Heart left ventricle (tissue), 16 donors: Measurements from ENCODE around the gene ATP2B2. TPM values are rescaled to one million over a fixed set of nuclear protein-coding genes. Genes with fewer than 3 reads are reported as not detected.
A peak's percentile ranks its signal among the peaks of the same experiment; 100 is the strongest.

Source experiments
- ATAC-seq, 4 donors: fragments of 200-7000 bp; cut with Tn5 transposase; one replicate each; pipeline ENCODE4 v1.9.1; 2020 to 2022; ENCODE audit warnings: moderate library complexity in 4 of 4, mild to moderate bottlenecking in 3 of 4, moderate number of reproducible peaks in 1 of 4
- DNase-seq, 5 donors: peaks; one replicate each; pipeline ENCODE4 v3.0.0-alpha.2; 2020
- H3K27ac ChIP-seq, 12 donors: fragments of 200-600 bp; sonication (generic) in 4 of 12; one replicate each; pipeline versions ENCODE4 v1.5.0 to v1.8.0; 2016 to 2022; ENCODE audit warnings: mild to moderate bottlenecking in 2 of 12
- H3K27me3 ChIP-seq, 9 donors: fragments of 200-600 bp; sonication (generic) in 2 of 9; one replicate each; pipeline versions ENCODE4 v1.5.1 to v1.8.0; 2016 to 2022; ENCODE audit warnings: mild to moderate bottlenecking in 3 of 9
- H3K36me3 ChIP-seq, 9 donors: fragments of 200-600 bp; sonication (generic) in 2 of 9; one replicate each; pipeline versions ENCODE4 v1.5.0 to v1.8.0; 2018 to 2022; ENCODE audit warnings: mild to moderate bottlenecking in 2 of 9
- H3K4me1 ChIP-seq, 12 donors: fragments of 200-600 bp; sonication (generic) in 4 of 12; one replicate each; pipeline versions ENCODE4 v1.5.0 to v1.8.0; 2016 to 2022; ENCODE audit warnings: mild to moderate bottlenecking in 3 of 12
- H3K4me3 ChIP-seq, 12 donors: fragments of 200-600 bp; sonication (generic) in 4 of 12; one replicate each; pipeline versions ENCODE4 v1.5.0 to v1.8.0; 2017 to 2022; ENCODE audit warnings: mild to moderate bottlenecking in 9 of 12, moderate library complexity in 4 of 12
- H3K9me3 ChIP-seq, 12 donors: fragments of 200-600 bp; sonication (generic) in 4 of 12; one replicate each; pipeline versions ENCODE4 v1.5.0 to v1.8.0; 2016 to 2022; ENCODE audit warnings: mild to moderate bottlenecking in 1 of 12
- CTCF ChIP-seq, 12 donors: fragments of 200-600 bp; sonication (generic) in 4 of 12; IDR thresholded peaks; one replicate each; pipeline versions ENCODE4 v1.5.0 to v1.8.0; 2018 to 2022; ENCODE audit warnings: antibody characterized with exemption in 12 of 12, mild to moderate bottlenecking in 5 of 12
- POLR2A ChIP-seq, 2 donors: fragments of 450-650 bp; IDR thresholded peaks; one replicate each; pipeline ENCODE4 v1.6.1; 2017; ENCODE audit warnings: antibody characterized with exemption in 2 of 2, mild to moderate bottlenecking in 2 of 2, moderate library complexity in 2 of 2
- WGBS, 4 donors: extraction: QIAGEN DNeasy Blood & Tissue Kit in 2 of 4; methylation state at CpG; one replicate each; pipeline versions ENCODE4 v1.1.5 to v1.1.7; 2013 to 2018; 5-methylcytosine and 5-hydroxymethylcytosine counted together
- intact Hi-C, 10 donors: fragments of 100-400 bp; cut with DNase I; formaldehyde crosslinking; loops; one replicate each; pipeline versions ENCODE4 v1.11.1 to v1.14.2; 2022
- polyA plus RNA-seq, 2 donors: library from polyadenylated mRNA; stranded (reverse); fragments of 200-250 nt; gene quantifications; one replicate each; pipeline ENCODE4 v1.2.3, GENCODE V29; 2013
- total RNA-seq, 9 donors: library from RNA; depleted of rRNA in 2 of 9; stranded (reverse); fragments of >200 nt in 2 of 9; fragmentation: NEBNext Ultra II Directional in 3 of 9; extraction: Animal tissue kit (Norgen Biotek cat#: 25700) in 3 of 9; gene quantifications; one replicate each; pipeline versions ENCODE4 v1.1.0 to v1.2.4, GENCODE V29; 2016 to 2023
- donor health status: ischemic (EF 13 %, LVEDD 7.1; RV severe dilation, severe dysfunction).
- donor health status: healthy with polysubstance abuse.
- donor health status: DM: no; HTN: yes; CAD: no.
- donor health status: DM: no; HTN: no; CAD: no.
- donor health status: ischemic (EF 25% LVEDD 6.9; RV normal size, moderate dysfunction).
- donor health status: ischemic (EF 25% LVEDD 5.7; RV mildly dilated, moderate dysfunction).
- donor health status: healthy.
- donor health status: DM: yes; HTN: yes; CAD: no.
- donor health status: ischemic (EF 35%, LVEDD 5.7; RV mildly dilated, moderate dysfunction).
- donor health status: nonischemic (EF 11% LVEDD 7.7; RV severe dilation, severe dysfunction).
- donor health status: DM: yes; HTN: yes; CAD: no.
- donor health status: PGD.
- donor health status: ischemic (EF 29% LVEDD 5.4; RV normal size, mild dysfunction).
- donor health status: nonischemic (EF 23%, LVEDD 6.1; RV moderate dilation, normal function).

Gene ATP2B2
- total and polyA plus RNA-seq, 11 donors, result 0.01 to 0.35 (median 0.12) TPM; not detected in 3

- TF ChIP-seq CTCF (IDR thresholded peaks at IDR 0.05) (no peak), POLR2A (IDR thresholded peaks at IDR 0.05) (no peak)
- DNase-seq, result peak in 2 of 5 donors; percentile 7 to 12
- intact Hi-C loops, result no loop called here
- H3K9me3 ChIP-seq, result no peaks in the 10 kb centered on the region
- no peak overlapping the region for H3K27ac ChIP-seq
- no peak overlapping the region for H3K4me3 ChIP-seq
- H3K36me3 ChIP-seq, result no peaks in the 10 kb centered on the region
- ATAC-seq, result no peak
- H3K4me1 ChIP-seq, result peaks cover 0 to 21% (median 6%) of the 10 kb centered on the region in 12 donors
- WGBS, 4 donors, result 67 to 81% (median 72%) methylated on average over 6 of the region's 6 CpGs
- H3K27me3 ChIP-seq, result peaks cover 0 to 25% (median 5%) of the 10 kb centered on the region in 9 donors
Observed at GRCh38 chr3:10521772-10522441, 16.5 kb upstream of the ATP2B2 start.

- ATAC-seq (no peak), DNase-seq (peak in 1 of 5 donors; percentile 3)
- H3K27me3 ChIP-seq, result peaks cover 0 to 10% (median 0%) of the 10 kb centered on the region in 9 donors
- H3K9me3 ChIP-seq, result no peaks in the 10 kb centered on the region
- H3K27ac ChIP-seq, result no peak overlapping the region
- peaks cover 0 to 32% (median 8%) of the 10 kb centered on the region in 12 donors for H3K4me1 ChIP-seq
- 79 to 91% (median 84%) methylated on average over 4 of the region's 4 CpGs for WGBS, 4 donors
- intact Hi-C loops, result no loop called here
- no peak for TF ChIP-seq POLR2A (IDR thresholded peaks at IDR 0.05)
- TF ChIP-seq CTCF (IDR thresholded peaks at IDR 0.05), result no peak
- no peaks in the 10 kb centered on the region for H3K36me3 ChIP-seq
- no peak overlapping the region for H3K4me3 ChIP-seq
Observed at GRCh38 chr3:10520072-10520471, 14.7 kb upstream of the ATP2B2 start.

DNA sequence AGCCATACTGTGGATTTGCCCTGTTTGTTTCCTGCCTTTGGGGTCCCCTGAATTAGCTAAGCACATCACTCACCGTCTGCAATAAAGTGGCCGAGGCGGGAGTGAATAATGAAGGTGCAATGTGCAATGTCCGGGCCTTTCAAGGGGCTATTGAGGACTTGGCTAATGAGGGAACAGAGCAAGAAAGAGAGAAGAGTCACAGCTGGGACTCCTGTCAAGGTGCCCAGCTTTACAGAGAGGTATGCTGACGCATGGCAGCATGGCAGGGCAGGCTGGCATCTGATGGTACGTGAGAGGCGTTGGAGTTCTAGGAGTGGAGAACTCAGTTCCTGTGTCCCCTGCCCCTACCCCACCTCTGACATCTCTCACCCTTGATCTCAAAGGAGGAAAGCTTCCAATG is 13.8 kb upstream of the ATP2B2 start:
- Histone ChIP-seq H3K9me3 (no peaks in the 10 kb centered on the region), H3K4me1 (peaks cover 0 to 32% (median 8%) of the 10 kb centered on the region in 12 donors), H3K27me3 (peaks cover 0 to 6% (median 0%) of the 10 kb centered on the region in 9 donors), H3K27ac (peak overlapping the region in 2 of 12 donors; percentile 23 to 56), H3K36me3 (no peaks in the 10 kb centered on the region), H3K4me3 (no peak overlapping the region)
- ATAC-seq (no peak), DNase-seq (peak in 2 of 5 donors; percentile 2 to 7)
- WGBS, 4 donors, result 64 to 84% (median 77%) methylated on average over 7 of the region's 7 CpGs
- TF ChIP-seq CTCF (IDR thresholded peaks at IDR 0.05) (no peak), POLR2A (IDR thresholded peaks at IDR 0.05) (no peak)
- intact Hi-C loops, result no loop called here

- DNase-seq (peak in 3 of 5 donors; percentile 2 to 63 (median 54)), ATAC-seq (peak; percentile 24 to 84 (median 64))
- TF ChIP-seq CTCF (IDR thresholded peaks at IDR 0.05), result no peak
- no peak for TF ChIP-seq POLR2A (IDR thresholded peaks at IDR 0.05)
- WGBS, 4 donors, result 43 to 55% (median 50%) methylated on average over 12 to 13 of the region's 13 CpGs
- no peaks in the 10 kb centered on the region for H3K36me3 ChIP-seq
- H3K4me1 ChIP-seq, result peaks cover 0 to 32% (median 8%) of the 10 kb centered on the region in 12 donors
- intact Hi-C loops, result no loop called here
- peak overlapping the region in 3 of 12 donors; percentile 15 to 56 (median 23) for H3K27ac ChIP-seq
- H3K4me3 ChIP-seq, result no peak overlapping the region
- no peaks in the 10 kb centered on the region for H3K9me3 ChIP-seq
- peaks cover 0 to 6% (median 0%) of the 10 kb centered on the region in 9 donors for H3K27me3 ChIP-seq
Observed at GRCh38 chr3:10518506-10519150, 13.2 kb upstream of the ATP2B2 start.
